Measurements from ENCODE around the gene MYPOP. TPM values are rescaled to one million over a fixed set of nuclear protein-coding genes. Genes with fewer than 3 reads are reported as not detected.
A peak's percentile ranks its signal among the peaks of the same experiment; 100 is the strongest.

Gene MYPOP
- total RNA-seq, 1 experiment from 2014 or later = 6.8 TPM

DNA sequence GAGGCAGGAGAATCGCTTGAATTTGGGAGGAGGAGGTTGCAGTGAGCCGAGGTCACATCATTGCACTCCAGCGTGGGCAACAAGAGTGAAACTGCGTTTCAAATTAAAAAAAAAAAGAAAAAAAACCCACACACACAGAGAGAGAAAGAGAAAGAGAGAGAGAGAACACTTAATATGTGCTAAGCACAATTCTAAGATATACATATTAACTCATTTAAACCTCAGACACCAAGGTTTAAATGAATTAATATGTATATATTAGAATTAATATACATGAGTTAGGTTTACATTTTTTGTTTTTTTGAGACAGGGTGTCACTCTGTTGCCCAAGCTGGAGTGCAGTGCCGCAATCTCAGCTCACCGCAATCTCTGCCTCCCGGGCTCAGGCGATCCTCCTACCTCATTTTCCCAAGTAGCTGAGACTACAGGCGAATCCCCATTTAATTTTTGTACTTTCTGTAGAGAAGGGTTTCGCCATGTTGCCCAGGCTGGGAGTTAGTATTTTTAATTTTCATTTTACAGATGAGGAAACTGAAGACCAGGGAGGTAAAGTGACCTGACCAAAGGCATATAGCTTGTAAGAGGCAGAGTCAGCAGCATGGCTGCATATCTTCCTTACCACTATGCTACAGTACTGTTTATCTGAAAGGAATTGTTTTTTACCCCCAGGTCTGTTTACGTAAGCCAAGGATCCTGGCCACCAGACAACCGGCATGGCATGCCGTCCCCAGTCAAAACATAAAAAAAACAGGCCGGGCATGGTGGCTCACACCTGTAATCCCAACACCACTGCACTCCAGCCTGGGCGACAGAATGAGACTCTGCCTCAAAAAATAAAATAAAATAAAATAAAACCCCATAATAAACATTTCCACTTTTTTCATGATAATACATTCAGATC lies 41.8 kb downstream of the MYPOP start:
- peaks cover 3% of the 10 kb centered on the region; the same call in 1 of the 2 replicates for H3K27me3 ChIP-seq (ENCODE audit: low read length)
- H3K9me2 ChIP-seq (replicated peaks; ENCODE audit: insufficient read depth, low read length) = no peaks in the 10 kb centered on the region
- H3K4me2 ChIP-seq (ENCODE audit: low read depth, low read length, poor library complexity, severe bottlenecking) = peak overlapping the region; percentile 90
- no peak for DNase-seq
- H3K79me2 ChIP-seq (ENCODE audit: low read length) = peaks cover 53% of the 10 kb centered on the region
- no peaks in the 10 kb centered on the region for H3K9me3 ChIP-seq (ENCODE audit: low read length)
- no peak overlapping the region for H2AFZ ChIP-seq (ENCODE audit: low read length)
- H3K9ac ChIP-seq (ENCODE audit: low read length) = peak overlapping the region; percentile 21; the same call in 1 of the 2 replicates
- no peaks in the 10 kb centered on the region for H4K20me1 ChIP-seq (ENCODE audit: insufficient read depth, low read depth, low read length)
- H3K36me3 ChIP-seq (ENCODE audit: insufficient read depth, low read length) = peaks cover 5% of the 10 kb centered on the region; the same call in 1 of the 2 replicates
- peak overlapping the region; percentile 83; the same call in 1 of the 2 replicates for H3K4me3 ChIP-seq (ENCODE audit: low read length)
- H3K4me1 ChIP-seq (ENCODE audit: low read length) = peaks cover 27% of the 10 kb centered on the region
- H3K27ac ChIP-seq (ENCODE audit: low read length) = peak overlapping the region; percentile 40; the same call in 1 of the 2 replicates

DNA sequence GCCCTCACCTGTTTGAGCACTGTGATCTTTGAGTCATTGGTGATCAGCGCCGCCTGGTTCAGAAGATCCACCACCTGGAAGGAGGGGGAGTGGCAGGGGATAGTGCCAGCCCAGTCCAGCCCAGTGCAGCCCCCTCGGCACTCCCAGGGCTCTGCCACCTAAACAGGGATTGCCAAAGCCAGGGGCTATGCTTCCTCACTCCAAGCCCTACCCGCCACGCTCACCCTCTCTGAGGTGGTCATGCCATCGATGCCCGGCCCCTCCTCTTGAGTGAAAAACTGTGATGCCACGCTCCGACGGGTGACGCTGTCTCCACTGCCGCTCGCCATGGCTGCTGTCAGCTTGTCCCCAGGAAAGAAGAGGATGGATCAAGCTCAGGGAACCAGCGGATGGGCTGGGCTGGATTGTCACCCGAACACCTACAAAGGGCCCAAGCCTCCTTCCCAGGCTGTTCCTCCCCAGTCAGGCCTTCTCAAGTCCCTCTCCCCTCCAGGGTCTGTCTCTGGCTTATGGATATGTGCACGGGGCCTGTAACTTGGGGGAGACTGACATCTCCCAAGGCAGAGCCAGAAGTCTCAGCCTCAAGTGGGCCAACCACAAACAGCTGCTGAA lies 48.1 kb downstream of the MYPOP start:
- Histone ChIP-seq H3K9ac (ENCODE audit: low read length) (no peak overlapping the region), H3K4me1 (ENCODE audit: low read length) (no peaks in the 10 kb centered on the region), H3K79me2 (ENCODE audit: low read length) (peaks cover 24% of the 10 kb centered on the region), H3K9me2 (replicated peaks; ENCODE audit: insufficient read depth, low read length) (no peaks in the 10 kb centered on the region), H2AFZ (ENCODE audit: low read length) (no peak overlapping the region), H3K36me3 (ENCODE audit: insufficient read depth, low read length) (peaks cover 23% of the 10 kb centered on the region), H3K4me3 (ENCODE audit: low read length) (no peak overlapping the region), H3K4me2 (ENCODE audit: low read depth, low read length, poor library complexity, severe bottlenecking) (no peak overlapping the region), H3K27me3 (ENCODE audit: low read length) (no peaks in the 10 kb centered on the region), H3K27ac (ENCODE audit: low read length) (no peak overlapping the region), H3K9me3 (ENCODE audit: low read length) (no peaks in the 10 kb centered on the region), H4K20me1 (ENCODE audit: insufficient read depth, low read depth, low read length) (no peaks in the 10 kb centered on the region)
- DNase-seq = no peak

DNA sequence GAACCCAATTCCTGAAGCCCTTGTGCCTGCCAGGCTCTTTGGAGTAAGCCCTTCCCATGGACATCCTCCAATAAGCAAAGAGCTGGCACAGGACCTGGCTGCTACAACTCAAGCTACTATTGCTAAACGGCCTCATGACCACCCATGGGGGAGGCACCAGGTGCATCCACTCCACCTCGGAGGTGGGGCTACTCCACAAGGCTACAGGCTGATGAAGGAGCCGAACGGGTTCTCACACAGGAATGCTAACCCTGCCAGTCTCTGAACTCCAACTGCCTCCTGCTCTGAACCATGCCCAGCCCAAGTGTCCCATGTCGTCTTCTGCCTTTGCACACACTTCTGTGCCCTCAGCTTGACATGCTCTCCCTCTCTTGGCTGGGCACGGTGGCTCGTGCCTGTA lies 49.4 kb downstream of the MYPOP start:
- no peaks in the 10 kb centered on the region for H3K9me2 ChIP-seq (replicated peaks; ENCODE audit: insufficient read depth, low read length)
- H3K36me3 ChIP-seq (ENCODE audit: insufficient read depth, low read length) = peaks cover 32% of the 10 kb centered on the region
- H3K4me2 ChIP-seq (ENCODE audit: low read depth, low read length, poor library complexity, severe bottlenecking) = no peak overlapping the region
- H3K9ac ChIP-seq (ENCODE audit: low read length) = no peak overlapping the region
- H4K20me1 ChIP-seq (ENCODE audit: insufficient read depth, low read depth, low read length) = no peaks in the 10 kb centered on the region
- no peaks in the 10 kb centered on the region for H3K9me3 ChIP-seq (ENCODE audit: low read length)
- H3K79me2 ChIP-seq (ENCODE audit: low read length) = peaks cover 14% of the 10 kb centered on the region
- H3K27me3 ChIP-seq (ENCODE audit: low read length) = no peaks in the 10 kb centered on the region
- H2AFZ ChIP-seq (ENCODE audit: low read length) = no peak overlapping the region
- no peak overlapping the region for H3K27ac ChIP-seq (ENCODE audit: low read length)
- H3K4me1 ChIP-seq (ENCODE audit: low read length) = no peaks in the 10 kb centered on the region
- no peak for DNase-seq
- no peak overlapping the region for H3K4me3 ChIP-seq (ENCODE audit: low read length)

DNA sequence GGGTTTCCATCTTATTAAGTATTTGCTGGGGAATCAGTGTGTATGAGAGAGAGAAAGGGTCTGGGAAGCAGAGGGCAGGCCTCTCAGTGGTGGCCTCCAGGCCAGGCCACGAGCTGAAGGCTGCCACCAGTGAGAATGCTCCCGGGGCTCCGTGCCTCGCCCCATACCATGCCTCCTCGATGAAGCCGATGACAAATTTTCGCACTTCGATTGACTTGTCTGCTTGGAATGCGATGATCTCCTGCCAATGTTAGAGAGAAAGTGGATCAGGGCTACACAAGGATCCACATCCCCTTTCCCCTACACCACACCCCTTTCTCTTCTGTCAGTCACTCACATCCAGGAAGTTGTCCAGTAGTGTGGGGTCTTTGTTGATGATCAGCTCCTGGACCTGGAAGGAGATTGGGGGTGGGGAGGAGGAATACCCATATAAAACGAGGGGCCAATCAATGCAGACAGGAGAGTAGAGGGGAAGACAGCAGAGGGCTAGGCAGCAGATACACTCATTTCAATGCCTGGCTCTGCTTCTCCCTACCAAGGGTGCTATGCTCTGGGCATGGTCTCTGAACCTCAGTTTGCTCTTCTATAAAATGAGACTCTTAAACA lies 50.2 kb downstream of the MYPOP start:
- H3K27me3 ChIP-seq (ENCODE audit: low read length) = no peaks in the 10 kb centered on the region

DNA sequence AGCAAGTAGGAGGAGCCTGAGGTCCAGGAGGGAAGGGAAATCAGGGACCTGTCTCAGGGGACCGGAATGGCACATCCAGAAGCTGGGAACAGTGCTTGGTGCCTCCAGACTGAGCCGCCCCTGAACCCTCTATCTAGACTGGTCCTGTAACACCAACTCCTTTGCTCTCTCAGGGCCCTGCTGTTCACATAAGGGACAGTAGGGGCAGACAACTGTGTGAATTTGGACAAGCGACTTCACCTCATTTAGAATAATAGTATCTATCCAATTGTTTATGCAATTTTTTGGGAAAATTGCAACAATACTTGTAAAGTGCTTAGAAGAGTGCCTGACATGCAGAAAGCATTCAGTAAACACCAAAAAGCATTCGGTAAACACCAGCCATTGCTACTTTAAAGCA lies 53.5 kb downstream of the MYPOP start:
- Histone ChIP-seq H3K9me3 (ENCODE audit: low read length) (no peaks in the 10 kb centered on the region), H3K9ac (ENCODE audit: low read length) (no peak overlapping the region), H3K4me3 (ENCODE audit: low read length) (no peak overlapping the region), H3K4me1 (ENCODE audit: low read length) (no peaks in the 10 kb centered on the region), H3K9me2 (replicated peaks; ENCODE audit: insufficient read depth, low read length) (no peaks in the 10 kb centered on the region), H3K4me2 (ENCODE audit: low read depth, low read length, poor library complexity, severe bottlenecking) (no peak overlapping the region), H3K27me3 (ENCODE audit: low read length) (no peaks in the 10 kb centered on the region), H2AFZ (ENCODE audit: low read length) (no peak overlapping the region), H3K36me3 (ENCODE audit: insufficient read depth, low read length) (peaks cover 46% of the 10 kb centered on the region), H4K20me1 (ENCODE audit: insufficient read depth, low read depth, low read length) (no peaks in the 10 kb centered on the region), H3K27ac (ENCODE audit: low read length) (no peak overlapping the region), H3K79me2 (ENCODE audit: low read length) (no peaks in the 10 kb centered on the region)
- peak; percentile 48 for DNase-seq

More for the DNA sequence above, 50.2 kb downstream of the MYPOP start:
- Histone ChIP-seq H3K9me3 (ENCODE audit: low read length) (no peaks in the 10 kb centered on the region), H2AFZ (ENCODE audit: low read length) (no peak overlapping the region), H3K4me3 (ENCODE audit: low read length) (no peak overlapping the region), H3K9ac (ENCODE audit: low read length) (no peak overlapping the region), H3K9me2 (replicated peaks; ENCODE audit: insufficient read depth, low read length) (no peaks in the 10 kb centered on the region), H3K27ac (ENCODE audit: low read length) (no peak overlapping the region), H3K4me1 (ENCODE audit: low read length) (no peaks in the 10 kb centered on the region), H3K36me3 (ENCODE audit: insufficient read depth, low read length) (peaks cover 38% of the 10 kb centered on the region), H3K4me2 (ENCODE audit: low read depth, low read length, poor library complexity, severe bottlenecking) (no peak overlapping the region), H4K20me1 (ENCODE audit: insufficient read depth, low read depth, low read length) (no peaks in the 10 kb centered on the region), H3K79me2 (ENCODE audit: low read length) (peaks cover 12% of the 10 kb centered on the region; the same call in 1 of the 2 replicates)
- DNase-seq = no peak

DNA sequence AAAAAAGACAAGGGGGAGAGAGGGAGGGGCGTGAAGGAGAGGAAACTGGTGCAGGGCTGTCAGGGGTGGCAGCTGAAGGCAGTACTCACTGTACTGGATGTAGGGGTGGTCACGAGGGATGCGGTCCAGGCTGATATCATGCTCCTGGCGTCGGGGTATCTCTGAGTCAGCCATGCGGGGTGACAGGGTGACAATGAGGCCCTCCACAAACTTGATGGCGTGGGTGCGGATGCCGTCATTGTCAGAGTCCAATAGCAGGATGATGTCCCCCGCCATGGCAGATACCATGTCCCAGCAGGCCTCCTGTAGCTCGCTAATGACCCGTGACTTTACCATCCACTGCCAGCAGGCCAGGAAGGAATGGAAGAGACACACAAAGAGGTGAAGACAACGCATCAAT lies 54.8 kb downstream of the MYPOP start:
- Histone ChIP-seq H3K9ac (ENCODE audit: low read length) (no peak overlapping the region), H3K9me3 (ENCODE audit: low read length) (no peaks in the 10 kb centered on the region), H3K79me2 (ENCODE audit: low read length) (no peaks in the 10 kb centered on the region), H4K20me1 (ENCODE audit: insufficient read depth, low read depth, low read length) (no peaks in the 10 kb centered on the region), H3K9me2 (replicated peaks; ENCODE audit: insufficient read depth, low read length) (no peaks in the 10 kb centered on the region), H3K4me3 (ENCODE audit: low read length) (no peak overlapping the region), H2AFZ (ENCODE audit: low read length) (no peak overlapping the region), H3K27ac (ENCODE audit: low read length) (no peak overlapping the region), H3K4me2 (ENCODE audit: low read depth, low read length, poor library complexity, severe bottlenecking) (no peak overlapping the region), H3K36me3 (ENCODE audit: insufficient read depth, low read length) (peaks cover 49% of the 10 kb centered on the region), H3K27me3 (ENCODE audit: low read length) (no peaks in the 10 kb centered on the region), H3K4me1 (ENCODE audit: low read length) (no peaks in the 10 kb centered on the region)
- no peak for DNase-seq

DNA sequence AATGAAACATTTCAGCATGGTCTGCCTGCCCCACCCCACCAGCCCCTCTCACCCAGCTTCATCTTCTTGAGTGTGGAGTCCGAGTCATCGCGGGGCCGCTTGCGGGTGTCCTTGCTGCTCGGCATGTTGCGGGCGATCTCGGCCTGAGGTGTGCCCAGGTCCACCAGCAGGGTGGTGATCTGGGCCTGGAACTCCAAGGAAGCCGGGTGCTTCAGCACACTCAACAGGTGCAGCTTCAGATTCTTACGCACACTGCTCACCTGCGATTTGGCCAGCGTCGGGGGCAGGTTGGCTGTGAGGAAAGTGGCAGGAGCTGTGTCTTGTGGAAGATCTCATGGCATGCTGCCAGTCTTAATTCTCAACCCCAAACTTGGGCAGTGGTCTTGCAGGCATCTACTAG lies 60.2 kb downstream of the MYPOP start:
- Histone ChIP-seq H4K20me1 (ENCODE audit: insufficient read depth, low read depth, low read length) (no peaks in the 10 kb centered on the region), H3K4me1 (ENCODE audit: low read length) (no peaks in the 10 kb centered on the region), H3K27ac (ENCODE audit: low read length) (no peak overlapping the region), H3K9me3 (ENCODE audit: low read length) (no peaks in the 10 kb centered on the region), H3K27me3 (ENCODE audit: low read length) (no peaks in the 10 kb centered on the region), H3K79me2 (ENCODE audit: low read length) (no peaks in the 10 kb centered on the region), H3K9ac (ENCODE audit: low read length) (no peak overlapping the region), H3K9me2 (replicated peaks; ENCODE audit: insufficient read depth, low read length) (no peaks in the 10 kb centered on the region), H3K36me3 (ENCODE audit: insufficient read depth, low read length) (peaks cover 59% of the 10 kb centered on the region), H3K4me2 (ENCODE audit: low read depth, low read length, poor library complexity, severe bottlenecking) (no peak overlapping the region), H3K4me3 (ENCODE audit: low read length) (no peak overlapping the region), H2AFZ (ENCODE audit: low read length) (no peak overlapping the region)
- DNase-seq = no peak
